ENCODE data around the gene COL3A1.

DNA sequence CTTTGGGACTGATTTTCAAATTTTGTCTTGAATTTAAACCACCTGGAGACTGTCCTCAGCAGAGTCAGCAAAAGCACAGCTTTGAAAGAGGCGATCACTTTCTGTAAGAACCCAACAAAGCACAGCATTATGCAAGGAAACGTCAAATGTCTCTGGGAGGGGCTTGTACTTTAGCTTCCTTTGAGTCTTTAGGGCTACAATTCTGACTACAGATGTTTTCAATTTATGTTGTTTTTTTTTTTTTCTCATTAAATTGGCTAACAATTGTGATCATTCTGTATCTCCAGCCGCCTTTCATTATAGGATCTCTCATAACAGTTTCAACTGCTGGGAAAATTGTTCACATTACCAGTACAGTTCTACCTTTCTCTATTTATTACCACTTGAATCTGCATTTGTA is 48.3 kb downstream of the COL3A1 start:
- no peak for TF ChIP-seq EZH2 (IDR thresholded peaks at IDR 0.05)
- TF ChIP-seq, protein P1, sequence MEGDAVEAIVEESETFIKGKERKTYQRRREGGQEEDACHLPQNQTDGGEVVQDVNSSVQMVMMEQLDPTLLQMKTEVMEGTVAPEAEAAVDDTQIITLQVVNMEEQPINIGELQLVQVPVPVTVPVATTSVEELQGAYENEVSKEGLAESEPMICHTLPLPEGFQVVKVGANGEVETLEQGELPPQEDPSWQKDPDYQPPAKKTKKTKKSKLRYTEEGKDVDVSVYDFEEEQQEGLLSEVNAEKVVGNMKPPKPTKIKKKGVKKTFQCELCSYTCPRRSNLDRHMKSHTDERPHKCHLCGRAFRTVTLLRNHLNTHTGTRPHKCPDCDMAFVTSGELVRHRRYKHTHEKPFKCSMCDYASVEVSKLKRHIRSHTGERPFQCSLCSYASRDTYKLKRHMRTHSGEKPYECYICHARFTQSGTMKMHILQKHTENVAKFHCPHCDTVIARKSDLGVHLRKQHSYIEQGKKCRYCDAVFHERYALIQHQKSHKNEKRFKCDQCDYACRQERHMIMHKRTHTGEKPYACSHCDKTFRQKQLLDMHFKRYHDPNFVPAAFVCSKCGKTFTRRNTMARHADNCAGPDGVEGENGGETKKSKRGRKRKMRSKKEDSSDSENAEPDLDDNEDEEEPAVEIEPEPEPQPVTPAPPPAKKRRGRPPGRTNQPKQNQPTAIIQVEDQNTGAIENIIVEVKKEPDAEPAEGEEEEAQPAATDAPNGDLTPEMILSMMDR (IDR thresholded peaks at IDR 0.05), result no peak
- TF ChIP-seq EZH2phosphoT487 (IDR thresholded peaks at IDR 0.05), result no peak
